ENCODE measurements around the gene OR51G2.

The OR51G2 gene

GRCh38 chr11:4887591-4887990, 31.6 kb downstream of the OR51G2 start:
- H3K79me1 ChIP-seq (replicated peaks; ENCODE audit: low read length, poor library complexity, severe bottlenecking) = no peaks in the 10 kb centered on the region
- H3K36me3 ChIP-seq (ENCODE audit: control insufficient read depth in 1 of 2, insufficient read depth in 2 of 2, low read depth in 1 of 2, low read length in 2 of 2) = no peaks in the 10 kb centered on the region
- no peak overlapping the region for H3K14ac ChIP-seq (ENCODE audit: low read length in 2 of 2)
- H2BK12ac ChIP-seq (ENCODE audit: low read length in 2 of 2) = no peak overlapping the region
- no peak overlapping the region for H2AK5ac ChIP-seq (ENCODE audit: low read length, severe bottlenecking)
- no peak overlapping the region for H3K18ac ChIP-seq (ENCODE audit: low read depth in 1 of 2, low read length in 2 of 2)
- no peak overlapping the region for H2AFZ ChIP-seq (ENCODE audit: low read depth, low read length)
- H3K23ac ChIP-seq (ENCODE audit: low read length in 2 of 2) = no peak overlapping the region
- H3K4ac ChIP-seq (ENCODE audit: low read depth in 1 of 2, low read length in 2 of 2) = no peak overlapping the region
- no peak overlapping the region for H2BK15ac ChIP-seq (ENCODE audit: low read depth, poor library complexity, severe bottlenecking)
- no peaks in the 10 kb centered on the region for H3K27me3 ChIP-seq (ENCODE audit: control insufficient read depth in 1 of 2, insufficient read depth in 1 of 2, low read length in 2 of 2)
- 0% methylated on average over 1 of the region's 1 CpG for WGBS
- no peak overlapping the region for H3K27ac ChIP-seq (ENCODE audit: low read length, poor library complexity, severe bottlenecking)
- no peaks in the 10 kb centered on the region for H3K4me1 ChIP-seq (ENCODE audit: control insufficient read depth, insufficient read depth, low read depth, low read length)
- no peak overlapping the region for H3K4me2 ChIP-seq (ENCODE audit: low read length, poor library complexity, severe bottlenecking)
- no peak overlapping the region for H2BK5ac ChIP-seq (ENCODE audit: low read depth, low read length, poor library complexity, severe bottlenecking)
- no peak overlapping the region for H2BK120ac ChIP-seq (ENCODE audit: low read depth, low read length)
- H4K91ac ChIP-seq (ENCODE audit: low read length) = no peak overlapping the region
- no peak overlapping the region for H3K4me3 ChIP-seq (ENCODE audit: insufficient read depth in 1 of 2, low read depth in 1 of 2, low read length in 2 of 2)
- H3K9me3 ChIP-seq (ENCODE audit: control insufficient read depth, low read length) = no peaks in the 10 kb centered on the region
- no peak for DNase-seq
- H3K9ac ChIP-seq (ENCODE audit: low read length) = no peak overlapping the region
- H4K8ac ChIP-seq (ENCODE audit: low read length) = no peak overlapping the region

GRCh38 chr11:4886186-4886585, 33.0 kb downstream of the OR51G2 start:
- no peaks in the 10 kb centered on the region for H3K27me3 ChIP-seq (ENCODE audit: control insufficient read depth in 1 of 2, insufficient read depth in 1 of 2, low read length in 2 of 2)
- no peak overlapping the region for H3K4me2 ChIP-seq (ENCODE audit: low read length, poor library complexity, severe bottlenecking)
- H3K14ac ChIP-seq (ENCODE audit: low read length in 2 of 2) = no peak overlapping the region
- no peak overlapping the region for H2BK5ac ChIP-seq (ENCODE audit: low read depth, low read length, poor library complexity, severe bottlenecking)
- H3K4me3 ChIP-seq (ENCODE audit: insufficient read depth in 1 of 2, low read depth in 1 of 2, low read length in 2 of 2) = no peak overlapping the region
- no peak overlapping the region for H2AK5ac ChIP-seq (ENCODE audit: low read length, severe bottlenecking)
- H2BK12ac ChIP-seq (ENCODE audit: low read length in 2 of 2) = no peak overlapping the region
- no peaks in the 10 kb centered on the region for H3K9me3 ChIP-seq (ENCODE audit: control insufficient read depth, low read length)
- DNase-seq = no peak
- H3K79me1 ChIP-seq (replicated peaks; ENCODE audit: low read length, poor library complexity, severe bottlenecking) = no peaks in the 10 kb centered on the region
- no peak overlapping the region for H3K23ac ChIP-seq (ENCODE audit: low read length in 2 of 2)
- no peak overlapping the region for H3K18ac ChIP-seq (ENCODE audit: low read depth in 1 of 2, low read length in 2 of 2)
- H3K36me3 ChIP-seq (ENCODE audit: control insufficient read depth in 1 of 2, insufficient read depth in 2 of 2, low read depth in 1 of 2, low read length in 2 of 2) = no peaks in the 10 kb centered on the region
- H2AFZ ChIP-seq (ENCODE audit: low read depth, low read length) = no peak overlapping the region
- no peak overlapping the region for H4K91ac ChIP-seq (ENCODE audit: low read length)
- H3K9ac ChIP-seq (ENCODE audit: low read length) = no peak overlapping the region
- peaks cover 2% of the 10 kb centered on the region for H3K4me1 ChIP-seq (ENCODE audit: control insufficient read depth, insufficient read depth, low read depth, low read length)
- no peak overlapping the region for H2BK15ac ChIP-seq (ENCODE audit: low read depth, poor library complexity, severe bottlenecking)
- H3K27ac ChIP-seq (ENCODE audit: low read length, poor library complexity, severe bottlenecking) = no peak overlapping the region
- H4K8ac ChIP-seq (ENCODE audit: low read length) = no peak overlapping the region
- no peak overlapping the region for H3K4ac ChIP-seq (ENCODE audit: low read depth in 1 of 2, low read length in 2 of 2)
- WGBS = 50% methylated on average over 1 of the region's 3 CpGs
- no peak overlapping the region for H2BK120ac ChIP-seq (ENCODE audit: low read depth, low read length)

GRCh38 chr11:4884361-4884760, 34.8 kb downstream of the OR51G2 start:
- no peaks in the 10 kb centered on the region for H3K79me1 ChIP-seq (replicated peaks; ENCODE audit: low read length, poor library complexity, severe bottlenecking)
- DNase-seq = no peak
- H3K4me1 ChIP-seq (ENCODE audit: control insufficient read depth, insufficient read depth, low read depth, low read length) = peaks cover 2% of the 10 kb centered on the region
- no peak overlapping the region for H2BK15ac ChIP-seq (ENCODE audit: low read depth, poor library complexity, severe bottlenecking)
- H3K27me3 ChIP-seq (ENCODE audit: control insufficient read depth in 1 of 2, insufficient read depth in 1 of 2, low read length in 2 of 2) = no peaks in the 10 kb centered on the region
- H4K91ac ChIP-seq (ENCODE audit: low read length) = no peak overlapping the region
- no peak overlapping the region for H3K4me2 ChIP-seq (ENCODE audit: low read length, poor library complexity, severe bottlenecking)
- H3K4ac ChIP-seq (ENCODE audit: low read depth in 1 of 2, low read length in 2 of 2) = no peak overlapping the region
- no peaks in the 10 kb centered on the region for H3K36me3 ChIP-seq (ENCODE audit: control insufficient read depth in 1 of 2, insufficient read depth in 2 of 2, low read depth in 1 of 2, low read length in 2 of 2)
- H3K27ac ChIP-seq (ENCODE audit: low read length, poor library complexity, severe bottlenecking) = no peak overlapping the region
- no peaks in the 10 kb centered on the region for H3K9me3 ChIP-seq (ENCODE audit: control insufficient read depth, low read length)
- H4K8ac ChIP-seq (ENCODE audit: low read length) = no peak overlapping the region
- no peak overlapping the region for H2BK12ac ChIP-seq (ENCODE audit: low read length in 2 of 2)
- H3K23ac ChIP-seq (ENCODE audit: low read length in 2 of 2) = no peak overlapping the region
- H2AFZ ChIP-seq (ENCODE audit: low read depth, low read length) = no peak overlapping the region
- H3K9ac ChIP-seq (ENCODE audit: low read length) = no peak overlapping the region
- H2BK5ac ChIP-seq (ENCODE audit: low read depth, low read length, poor library complexity, severe bottlenecking) = no peak overlapping the region
- H2BK120ac ChIP-seq (ENCODE audit: low read depth, low read length) = no peak overlapping the region
- H3K14ac ChIP-seq (ENCODE audit: low read length in 2 of 2) = no peak overlapping the region
- WGBS = 74% methylated on average over 3 of the region's 3 CpGs
- no peak overlapping the region for H3K4me3 ChIP-seq (ENCODE audit: insufficient read depth in 1 of 2, low read depth in 1 of 2, low read length in 2 of 2)
- H3K18ac ChIP-seq (ENCODE audit: low read depth in 1 of 2, low read length in 2 of 2) = no peak overlapping the region
- no peak overlapping the region for H2AK5ac ChIP-seq (ENCODE audit: low read length, severe bottlenecking)

GRCh38 chr11:4882543-4882942, 36.6 kb downstream of the OR51G2 start:
- H3K4me1 ChIP-seq (ENCODE audit: control insufficient read depth, insufficient read depth, low read depth, low read length) = peaks cover 2% of the 10 kb centered on the region
- H3K23ac ChIP-seq (ENCODE audit: low read length in 2 of 2) = no peak overlapping the region
- no peak overlapping the region for H4K8ac ChIP-seq (ENCODE audit: low read length)
- WGBS = 81% methylated on average over 5 of the region's 5 CpGs
- H3K18ac ChIP-seq (ENCODE audit: low read depth in 1 of 2, low read length in 2 of 2) = no peak overlapping the region
- H3K27me3 ChIP-seq (ENCODE audit: control insufficient read depth in 1 of 2, insufficient read depth in 1 of 2, low read length in 2 of 2) = no peaks in the 10 kb centered on the region
- no peak overlapping the region for H2BK5ac ChIP-seq (ENCODE audit: low read depth, low read length, poor library complexity, severe bottlenecking)
- H4K91ac ChIP-seq (ENCODE audit: low read length) = no peak overlapping the region
- no peaks in the 10 kb centered on the region for H3K36me3 ChIP-seq (ENCODE audit: control insufficient read depth in 1 of 2, insufficient read depth in 2 of 2, low read depth in 1 of 2, low read length in 2 of 2)
- no peaks in the 10 kb centered on the region for H3K79me1 ChIP-seq (replicated peaks; ENCODE audit: low read length, poor library complexity, severe bottlenecking)
- H2BK15ac ChIP-seq (ENCODE audit: low read depth, poor library complexity, severe bottlenecking) = no peak overlapping the region
- H3K27ac ChIP-seq (ENCODE audit: low read length, poor library complexity, severe bottlenecking) = no peak overlapping the region
- no peak overlapping the region for H2BK12ac ChIP-seq (ENCODE audit: low read length in 2 of 2)
- H3K4me2 ChIP-seq (ENCODE audit: low read length, poor library complexity, severe bottlenecking) = no peak overlapping the region
- H3K9me3 ChIP-seq (ENCODE audit: control insufficient read depth, low read length) = no peaks in the 10 kb centered on the region
- H3K14ac ChIP-seq (ENCODE audit: low read length in 2 of 2) = no peak overlapping the region
- no peak for DNase-seq
- H2AFZ ChIP-seq (ENCODE audit: low read depth, low read length) = no peak overlapping the region
- H2AK5ac ChIP-seq (ENCODE audit: low read length, severe bottlenecking) = no peak overlapping the region
- no peak overlapping the region for H3K9ac ChIP-seq (ENCODE audit: low read length)
- H3K4ac ChIP-seq (ENCODE audit: low read depth in 1 of 2, low read length in 2 of 2) = no peak overlapping the region
- H2BK120ac ChIP-seq (ENCODE audit: low read depth, low read length) = no peak overlapping the region
- no peak overlapping the region for H3K4me3 ChIP-seq (ENCODE audit: insufficient read depth in 1 of 2, low read depth in 1 of 2, low read length in 2 of 2)

Measured in mesenchymal stem cell (in vitro differentiated cells and primary cell).